ENCODE measurements around the gene PI4K2B.
"Not testable (repeated sequence)": the region's sequence is repeated elsewhere in the genome, so short reads cannot be mapped to it uniquely, and the experiment has no call there.

The PI4K2B gene

DNA sequence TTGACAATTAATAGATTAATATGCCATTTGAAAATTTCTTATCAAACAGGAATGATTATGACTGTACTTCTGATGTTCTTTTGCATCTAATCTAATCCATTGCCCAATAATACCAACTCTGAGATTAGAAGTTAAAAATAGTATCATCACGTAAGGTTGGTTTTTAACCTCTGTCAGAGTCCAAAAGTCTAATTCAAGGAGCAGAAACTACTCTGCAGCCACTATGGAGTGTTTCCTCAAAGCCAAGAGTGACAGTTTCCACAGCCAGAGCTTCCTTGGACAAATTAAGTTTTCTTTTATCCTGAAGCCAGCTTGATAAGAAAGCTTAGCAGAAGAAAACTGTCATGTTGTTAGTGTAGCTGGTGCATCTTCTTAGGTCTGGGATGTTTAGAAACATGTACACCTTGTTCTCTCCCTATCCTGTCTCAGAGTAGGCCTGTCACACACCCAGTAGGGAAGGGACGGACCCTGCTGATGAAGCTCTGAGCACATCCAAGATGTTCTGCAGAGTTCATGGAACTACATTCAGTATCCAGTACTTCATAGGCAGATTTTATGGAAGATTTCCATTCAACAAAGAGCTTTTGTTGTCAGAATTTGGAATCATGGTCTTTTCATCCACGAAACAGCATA lies 20.4 kb upstream of the PI4K2B start:
- no peak for DNase-seq (ENCODE audit: low read depth, low spot score)
- TF ChIP-seq EZH2 (IDR thresholded peaks at IDR 0.05) (no peak), POLR2AphosphoS5 (IDR thresholded peaks at IDR 0.05; ENCODE audit: borderline replicate concordance, low read depth, low read length) (no peak), FOXP2 (optimal IDR thresholded peaks at IDR 0.05; ENCODE audit: control extremely low read depth, extremely low read length, insufficient read depth) (no peak)
- no peak overlapping the region for H3K4me3 ChIP-seq
- no peak overlapping the region for H3K27ac ChIP-seq
- H3K9me3 ChIP-seq (ENCODE audit: low read depth, low read length): no peaks in the 10 kb centered on the region
- no peaks in the 10 kb centered on the region for H3K36me3 ChIP-seq (ENCODE audit: insufficient read depth, low read length)
- no peak overlapping the region for H3K9ac ChIP-seq (ENCODE audit: insufficient read length)

DNA sequence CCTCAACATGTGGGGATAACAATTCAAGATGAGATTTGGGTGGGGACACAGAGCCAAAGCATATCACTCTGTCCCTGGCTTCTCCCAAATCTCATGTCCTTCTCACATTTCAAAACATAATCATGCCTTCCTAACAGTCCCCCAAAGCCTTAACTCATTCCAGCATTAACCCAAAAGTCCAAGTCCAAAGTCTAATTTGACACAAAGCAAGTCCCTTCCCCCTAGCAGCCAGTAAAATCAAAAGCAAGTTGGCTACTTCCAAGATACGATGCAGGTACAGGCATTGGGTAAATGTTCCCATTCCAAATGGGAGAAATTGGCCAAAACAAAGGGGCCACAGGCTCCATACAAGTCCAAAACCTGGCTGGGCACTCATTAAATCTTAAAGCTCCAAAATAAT lies 19.1 kb upstream of the PI4K2B start:
- not testable (repeated sequence) for H3K36me3 ChIP-seq (ENCODE audit: insufficient read depth, low read length)

GRCh38 chr4:25215511-25215910 lies 18.3 kb upstream of the PI4K2B start:
- no peak for TF ChIP-seq POLR2AphosphoS5 (IDR thresholded peaks at IDR 0.05; ENCODE audit: borderline replicate concordance, low read depth, low read length)
- TF ChIP-seq FOXP2 (optimal IDR thresholded peaks at IDR 0.05; ENCODE audit: control extremely low read depth, extremely low read length, insufficient read depth): no peak
- no peak for TF ChIP-seq EZH2 (IDR thresholded peaks at IDR 0.05)
- DNase-seq (ENCODE audit: low read depth, low spot score): no peak
- Histone ChIP-seq H3K36me3 (ENCODE audit: insufficient read depth, low read length) (no peaks in the 10 kb centered on the region), H3K9me3 (ENCODE audit: low read depth, low read length) (no peaks in the 10 kb centered on the region), H3K27ac (no peak overlapping the region), H3K4me3 (no peak overlapping the region), H3K9ac (ENCODE audit: insufficient read length) (no peak overlapping the region)

More for the DNA sequence above, 19.1 kb upstream of the PI4K2B start:
- DNase-seq (ENCODE audit: low read depth, low spot score); H3K9me3 ChIP-seq (ENCODE audit: low read depth, low read length); H3K27ac ChIP-seq; H3K4me3 ChIP-seq; H3K9ac ChIP-seq (ENCODE audit: insufficient read length): not testable (repeated sequence)

- no peaks in the 10 kb centered on the region for H3K9me3 ChIP-seq (ENCODE audit: low read depth, low read length)
- DNase-seq (ENCODE audit: low read depth, low spot score): no peak
- H3K36me3 ChIP-seq (ENCODE audit: insufficient read depth, low read length): no peaks in the 10 kb centered on the region
- TF ChIP-seq EZH2 (IDR thresholded peaks at IDR 0.05) (no peak), POLR2AphosphoS5 (IDR thresholded peaks at IDR 0.05; ENCODE audit: borderline replicate concordance, low read depth, low read length) (no peak), FOXP2 (optimal IDR thresholded peaks at IDR 0.05; ENCODE audit: control extremely low read depth, extremely low read length, insufficient read depth) (no peak)
- H3K27ac ChIP-seq: no peak overlapping the region
- no peak overlapping the region for H3K4me3 ChIP-seq
- no peak overlapping the region for H3K9ac ChIP-seq (ENCODE audit: insufficient read length)
Measured at GRCh38 chr4:25221377-25221776, 12.5 kb upstream of the PI4K2B start.

DNA sequence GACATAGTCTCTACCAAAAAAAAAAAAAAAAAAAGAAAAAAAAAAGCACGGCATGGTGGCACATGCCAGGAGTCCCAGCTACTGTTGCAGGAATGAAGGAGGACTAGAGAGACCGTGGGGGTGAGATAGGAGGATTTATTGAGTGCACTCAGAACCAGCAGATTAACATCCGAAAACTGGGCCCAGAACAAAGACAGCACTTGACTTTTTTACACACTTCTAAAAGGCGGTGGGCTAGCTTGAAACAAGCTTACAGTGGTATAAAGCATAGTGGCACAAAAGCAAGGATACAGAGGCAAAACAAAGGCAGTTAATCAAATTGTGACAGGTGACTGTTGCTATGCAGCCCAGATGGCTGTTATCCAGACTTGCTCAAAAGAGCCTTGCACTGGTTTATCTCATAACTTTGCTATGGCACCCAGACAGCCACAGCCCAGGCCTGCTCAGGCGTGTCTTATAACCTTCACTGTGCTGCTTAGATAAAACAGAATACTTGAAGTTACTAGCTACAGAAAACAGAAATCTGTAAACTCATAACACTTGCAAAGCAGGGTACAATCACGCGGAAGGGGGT lies 9.9 kb upstream of the PI4K2B start:
- H3K27ac ChIP-seq: no peak overlapping the region
- DNase-seq (ENCODE audit: low read depth, low spot score): no peak
- no peak for TF ChIP-seq EZH2 (IDR thresholded peaks at IDR 0.05)
- no peak for TF ChIP-seq POLR2AphosphoS5 (IDR thresholded peaks at IDR 0.05; ENCODE audit: borderline replicate concordance, low read depth, low read length)
- TF ChIP-seq FOXP2 (optimal IDR thresholded peaks at IDR 0.05; ENCODE audit: control extremely low read depth, extremely low read length, insufficient read depth): no peak
- H3K36me3 ChIP-seq (ENCODE audit: insufficient read depth, low read length): no peaks in the 10 kb centered on the region
- no peak overlapping the region for H3K9ac ChIP-seq (ENCODE audit: insufficient read length)
- no peak overlapping the region for H3K4me3 ChIP-seq
- no peaks in the 10 kb centered on the region for H3K9me3 ChIP-seq (ENCODE audit: low read depth, low read length)

DNA sequence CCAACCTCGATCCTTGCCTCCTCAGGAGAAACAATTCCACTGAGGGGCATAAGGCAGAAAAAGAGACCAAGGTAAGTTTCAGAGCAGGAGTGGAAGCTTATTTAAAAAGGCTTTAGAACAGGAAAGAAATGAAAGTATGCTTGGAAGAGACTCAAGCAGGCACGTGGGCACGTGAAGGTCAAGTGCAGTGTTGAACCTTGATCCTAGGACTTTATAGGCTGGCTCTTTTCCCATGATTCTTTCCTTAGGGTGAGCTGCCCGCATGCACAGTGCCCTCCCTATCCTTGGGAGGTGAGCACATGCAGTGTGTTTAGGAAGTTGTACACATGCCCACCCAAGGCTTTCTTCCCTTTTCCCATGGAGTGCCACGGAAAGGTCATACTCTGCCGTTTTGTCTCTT lies 4.0 kb upstream of the PI4K2B start:
- H3K36me3 ChIP-seq (ENCODE audit: insufficient read depth, low read length): no peaks in the 10 kb centered on the region
- H3K9me3 ChIP-seq (ENCODE audit: low read depth, low read length): no peaks in the 10 kb centered on the region
- no peak overlapping the region for H3K27ac ChIP-seq
- TF ChIP-seq EZH2 (IDR thresholded peaks at IDR 0.05) (no peak), POLR2AphosphoS5 (IDR thresholded peaks at IDR 0.05; ENCODE audit: borderline replicate concordance, low read depth, low read length) (no peak), FOXP2 (optimal IDR thresholded peaks at IDR 0.05; ENCODE audit: control extremely low read depth, extremely low read length, insufficient read depth) (no peak)
- H3K4me3 ChIP-seq: no peak overlapping the region
- DNase-seq (ENCODE audit: low read depth, low spot score): no peak
- no peak overlapping the region for H3K9ac ChIP-seq (ENCODE audit: insufficient read length)

- Histone ChIP-seq H3K9ac (ENCODE audit: insufficient read length) (no peak overlapping the region), H3K9me3 (ENCODE audit: low read depth, low read length) (no peaks in the 10 kb centered on the region), H3K27ac (no peak overlapping the region), H3K36me3 (ENCODE audit: insufficient read depth, low read length) (no peaks in the 10 kb centered on the region), H3K4me3 (peak overlapping the region; percentile 84)
- no peak for DNase-seq (ENCODE audit: low read depth, low spot score)
- TF ChIP-seq EZH2 (IDR thresholded peaks at IDR 0.05): no peak
- no peak for TF ChIP-seq POLR2AphosphoS5 (IDR thresholded peaks at IDR 0.05; ENCODE audit: borderline replicate concordance, low read depth, low read length)
- no peak for TF ChIP-seq FOXP2 (optimal IDR thresholded peaks at IDR 0.05; ENCODE audit: control extremely low read depth, extremely low read length, insufficient read depth)
Measured at GRCh38 chr4:25233194-25233593, 639 bp upstream of the PI4K2B start.

DNA sequence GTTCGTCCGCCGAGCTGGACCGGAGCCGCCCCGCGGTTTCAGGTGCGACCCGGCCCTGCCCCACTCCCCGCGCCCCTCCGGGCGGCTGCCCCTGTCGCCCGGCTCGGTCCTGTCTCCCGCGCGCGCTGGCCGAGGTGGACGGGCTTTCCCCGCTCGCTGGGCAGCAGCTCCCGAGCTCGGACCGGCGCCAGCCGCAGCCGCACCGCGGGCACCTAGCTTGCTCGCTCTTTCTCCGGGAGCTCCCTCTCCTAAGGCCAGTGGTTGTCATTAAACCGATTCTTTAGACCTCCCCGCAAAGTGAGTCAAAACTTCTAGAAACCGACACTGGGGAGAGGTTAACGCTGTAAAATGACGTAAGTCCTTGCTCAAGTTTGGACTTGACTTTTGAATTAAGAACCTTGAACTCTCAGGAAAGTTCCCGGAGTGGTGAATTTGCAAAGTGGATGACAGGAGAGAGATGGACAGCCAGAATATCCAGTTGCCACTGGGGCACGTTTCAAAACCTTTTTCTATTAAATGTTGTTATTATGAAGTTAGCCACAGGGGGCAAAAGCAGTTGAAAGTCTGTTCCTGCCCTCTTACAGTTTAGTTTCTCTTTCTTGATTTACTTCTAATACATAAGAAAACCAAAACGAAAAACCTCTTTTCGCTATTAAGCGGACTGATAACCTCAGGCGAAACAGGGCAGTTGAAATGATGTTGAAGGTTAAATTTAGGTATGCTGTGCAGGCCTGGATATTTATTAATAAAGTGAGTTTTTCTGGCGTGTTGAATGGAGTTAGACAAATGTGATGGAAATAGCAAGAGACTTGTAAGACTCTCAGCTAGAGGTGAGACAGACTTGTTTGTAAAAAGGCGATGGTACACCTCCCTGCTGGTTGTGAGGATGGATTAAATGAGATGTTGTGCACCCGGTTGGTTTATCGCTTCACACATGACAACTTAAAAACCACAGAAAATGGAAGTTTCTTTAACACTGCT lies 847 bp downstream of the PI4K2B start:
- Histone ChIP-seq H3K27ac (no peak overlapping the region), H3K4me3 (peak overlapping the region; percentile 84), H3K9ac (ENCODE audit: insufficient read length) (peak overlapping the region; percentile 73), H3K9me3 (ENCODE audit: low read depth, low read length) (no peaks in the 10 kb centered on the region), H3K36me3 (ENCODE audit: insufficient read depth, low read length) (no peaks in the 10 kb centered on the region)
- TF ChIP-seq EZH2 (IDR thresholded peaks at IDR 0.05): no peak
- no peak for TF ChIP-seq FOXP2 (optimal IDR thresholded peaks at IDR 0.05; ENCODE audit: control extremely low read depth, extremely low read length, insufficient read depth)
- TF ChIP-seq POLR2AphosphoS5 (IDR thresholded peaks at IDR 0.05; ENCODE audit: borderline replicate concordance, low read depth, low read length): no peak
- DNase-seq (ENCODE audit: low read depth, low spot score): no peak

Data from SK-N-MC (cell line).